CD4-positive, alpha-beta memory T cell (primary cell): Measurements from ENCODE around the gene SCAF11. TPM values are rescaled to one million over a fixed set of nuclear protein-coding genes. Genes with fewer than 3 reads are reported as not detected.
A peak's percentile ranks its signal among the peaks of the same experiment; 100 is the strongest.

ENCODE experiments used
- CTCF ChIA-PET: fragments of 350-600 bp; sonication (Branson Sonifier 250); formaldehyde crosslinking; loops from one replicate; lab custom pipeline; 2021; ENCODE audit warnings: inconsistent platforms; ENCODE audit not compliant: partially characterized antibody; lab: Charles Lee
- POLR2A ChIA-PET: fragments of 350-600 bp; sonication (Branson Sonifier 250); formaldehyde crosslinking; loops from one replicate; lab custom pipeline; 2021; ENCODE audit not compliant: partially characterized antibody; lab: Charles Lee
- DNase-seq, 5 donors: peaks; one replicate each; pipeline versions ENCODE4 v3.0.0 to v3.0.0-alpha.2; 2020 to 2022; ENCODE audit warnings: mixed read lengths in 1 of 5
- H3K27ac ChIP-seq: one replicate; pipeline ENCODE4 v1.7.0; 2013; ENCODE audit warnings: low read depth, low read length
- H3K27me3 ChIP-seq: 2 replicates; pipeline ENCODE4 v1.7.0; 2013; ENCODE audit warnings: mild to moderate bottlenecking, low read length, moderate library complexity; ENCODE audit not compliant: insufficient read depth
- H3K36me3 ChIP-seq: 2 replicates; pipeline ENCODE4 v1.7.0; 2013; ENCODE audit warnings: mild to moderate bottlenecking, low read length, moderate library complexity; ENCODE audit not compliant: insufficient read depth
- H3K4me1 ChIP-seq: 2 replicates; pipeline ENCODE4 v1.7.0; 2013; ENCODE audit warnings: mild to moderate bottlenecking, low read length, moderate library complexity; ENCODE audit not compliant: insufficient read depth
- H3K4me3 ChIP-seq, 2 donors: one replicate each; pipeline ENCODE4 v1.7.0; 2013; ENCODE audit warnings: low read length in 2 of 2, mild to moderate bottlenecking in 1 of 2
- H3K9me3 ChIP-seq, 2 donors: one replicate each; pipeline ENCODE4 v1.7.0; 2013; ENCODE audit warnings: low read length in 2 of 2, control low read depth in 1 of 2; ENCODE audit not compliant: control insufficient read depth in 1 of 2
- H3K27ac Mint-ChIP-seq, 7 donors: one replicate each; pipeline ENCODE4 v1.8.0; 2020 to 2021; ENCODE audit warnings: mixed read lengths in 7 of 7, mild to moderate bottlenecking in 6 of 7, inconsistent platforms in 3 of 7, moderate library complexity in 3 of 7
- H3K27me3 Mint-ChIP-seq, 2 donors: one replicate each; pipeline ENCODE4 v1.8.0; 2020 to 2021; ENCODE audit warnings: mixed read lengths in 2 of 2
- H3K36me3 Mint-ChIP-seq, 2 donors: one replicate each; pipeline ENCODE4 v1.8.0; 2020 to 2021; ENCODE audit warnings: mixed read lengths in 2 of 2, inconsistent platforms in 1 of 2, mild to moderate bottlenecking in 1 of 2
- H3K4me1 Mint-ChIP-seq, 4 donors: one replicate each; pipeline ENCODE4 v1.8.0; 2020 to 2021; ENCODE audit warnings: mixed read lengths in 4 of 4, mild to moderate bottlenecking in 1 of 4
- H3K4me3 Mint-ChIP-seq, 8 donors: one replicate each; pipeline ENCODE4 v1.8.0; 2020 to 2021; ENCODE audit warnings: mixed read lengths in 8 of 8, mild to moderate bottlenecking in 7 of 8, moderate library complexity in 6 of 8, inconsistent platforms in 3 of 8
- H3K9me3 Mint-ChIP-seq, 8 donors: one replicate each; pipeline ENCODE4 v1.8.0; 2020 to 2021; ENCODE audit warnings: mixed read lengths in 8 of 8, mild to moderate bottlenecking in 5 of 8, inconsistent platforms in 3 of 8, moderate library complexity in 1 of 8
- intact Hi-C: fragments of 100-400 bp; cut with micrococcal nuclease; formaldehyde crosslinking; loops from one replicate; pipeline ENCODE4 v1.15.1; 2023
- polyA plus RNA-seq, 2 donors: library from polyadenylated mRNA; unstranded; fragments of 300-500 nt; fragmentation: Illumina TruSeq; gene quantifications; one replicate each; pipeline ENCODE4 v1.2.3, GENCODE V29; 2021
- total RNA-seq, 2 experiments: library from RNA; stranded (reverse); gene quantifications; one replicate each; pipeline ENCODE4 v1.2.3, GENCODE V29; 2021

Gene SCAF11
- total and polyA plus RNA-seq, 4 experiments from 2014 or later: 62.4 to 236 (median 169) TPM

GRCh38 chr12:45986641-45987339, 3.6 kb downstream of the SCAF11 start:
- Histone ChIP-seq H3K36me3 (peaks cover 7% of the 10 kb centered on the region), H3K4me1 (peaks cover 76% of the 10 kb centered on the region), H3K4me3 (no peak overlapping the region), H3K27ac (peak overlapping the region; percentile 18), H3K9me3 (no peaks in the 10 kb centered on the region), H3K27me3 (no peaks in the 10 kb centered on the region)
- POLR2A ChIA-PET: interaction anchor here (0.6 to 1.4 kb wide), 4 partner anchors 12 to 260 kb away, joined by 3 to 4 read pairs (median 4); no protein-coding TSS in a partner anchor
- no peak for DNase-seq
- Mint-ChIP-seq H3K9me3 (peaks cover 0 to 3% (median 0%) of the 10 kb centered on the region in 8 donors), H3K27me3 (peaks cover 0 to 3% of the 10 kb centered on the region in 2 donors), H3K4me3 (peak overlapping the region; percentile 2 to 98 (median 47)), H3K36me3 (peaks cover 13 to 47% of the 10 kb centered on the region in 2 donors), H3K4me1 (peaks cover 63 to 93% (median 71%) of the 10 kb centered on the region in 4 donors), H3K27ac (peak overlapping the region; percentile 69 to 96 (median 88))
- CTCF ChIA-PET: no interaction called here
- intact Hi-C loops: no loop called here

DNA sequence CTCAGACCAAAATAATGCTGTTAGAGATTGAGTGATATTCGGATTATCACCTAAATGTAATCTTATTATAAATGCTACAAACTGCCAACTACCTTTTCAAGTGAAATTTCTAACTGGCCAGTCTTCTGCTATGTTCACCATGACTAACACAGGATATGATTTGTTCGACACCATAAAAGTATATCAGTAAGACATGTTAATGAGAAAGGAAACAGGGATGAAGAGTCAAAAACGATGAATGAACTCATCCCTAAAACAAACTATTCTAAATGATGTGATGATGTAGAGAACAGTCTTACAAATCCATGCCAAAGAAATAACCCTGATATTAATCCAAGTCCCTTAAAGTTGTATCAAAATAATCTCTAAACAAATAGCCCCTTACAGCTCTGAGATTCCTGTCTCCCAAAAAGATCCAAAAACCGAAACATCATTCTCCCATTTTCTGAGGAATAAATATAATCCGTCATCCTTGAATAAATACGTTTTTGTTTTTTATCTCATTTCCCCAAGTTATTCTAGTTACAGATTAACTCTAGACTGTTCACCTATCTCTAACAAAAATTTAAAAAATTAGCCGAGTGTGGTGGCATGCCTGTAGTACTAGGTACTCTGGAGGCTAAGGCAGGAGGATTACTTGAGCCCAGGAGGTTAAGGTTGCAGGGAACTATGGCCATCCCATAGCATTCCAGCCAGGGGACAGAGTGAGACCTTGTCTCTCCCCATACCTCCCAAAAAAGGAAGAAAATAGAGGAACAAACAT, 9.1 kb downstream of the SCAF11 start:
- Histone ChIP-seq H3K4me1 (peaks cover 98% of the 10 kb centered on the region), H3K4me3 (no peak overlapping the region), H3K27me3 (no peaks in the 10 kb centered on the region), H3K9me3 (no peaks in the 10 kb centered on the region), H3K36me3 (no peaks in the 10 kb centered on the region), H3K27ac (no peak overlapping the region)
- H3K27ac Mint-ChIP-seq: peak overlapping the region in 3 of 7 donors; percentile 11 to 39 (median 26)
- ChIA-PET POLR2A (interaction anchor here (0.6 to 1.8 kb wide), 3 partner anchors 10 to 1331 kb away, joined by 3 to 5 read pairs (median 3); no protein-coding TSS in a partner anchor), CTCF (no interaction called here)
- peaks cover 83 to 99% (median 91%) of the 10 kb centered on the region in 4 donors for H3K4me1 Mint-ChIP-seq
- intact Hi-C loops: no loop called here
- H3K36me3 Mint-ChIP-seq: peaks cover 14 to 29% of the 10 kb centered on the region in 2 donors
- peaks cover 0 to 2% (median 0%) of the 10 kb centered on the region in 8 donors for H3K9me3 Mint-ChIP-seq
- no peaks in the 10 kb centered on the region for H3K27me3 Mint-ChIP-seq
- no peak for DNase-seq
- peak overlapping the region in 5 of 8 donors; percentile 8 to 53 (median 36) for H3K4me3 Mint-ChIP-seq

DNA sequence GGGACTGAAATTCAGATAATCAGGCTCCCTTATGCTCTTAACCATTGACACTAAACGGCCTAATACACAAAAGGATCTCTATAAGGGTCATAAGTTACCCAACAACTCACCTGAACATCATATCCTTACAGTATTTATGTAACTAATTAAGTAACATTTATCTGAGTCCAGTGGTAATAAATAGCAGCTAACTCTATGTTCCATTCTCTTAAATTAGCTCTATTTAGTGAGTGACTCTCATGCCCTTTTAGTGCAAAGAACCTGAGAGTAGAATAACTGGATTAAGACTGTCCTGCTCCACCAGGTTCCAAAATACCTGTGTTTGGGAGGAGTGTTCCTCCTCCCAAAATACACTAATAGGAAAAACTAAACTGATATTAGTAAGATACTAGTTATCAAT, 9.8 kb downstream of the SCAF11 start:
- H3K36me3 Mint-ChIP-seq: peaks cover 16 to 30% of the 10 kb centered on the region in 2 donors
- peaks cover 0 to 2% (median 0%) of the 10 kb centered on the region in 8 donors for H3K9me3 Mint-ChIP-seq
- ChIA-PET CTCF (no interaction called here), POLR2A (interaction anchor here (0.6 to 1.4 kb wide), 2 partner anchors 9 to 11 kb away, joined by 3 to 5 read pairs; partner anchors contain the start of gene SCAF11)
- H3K9me3 ChIP-seq: no peaks in the 10 kb centered on the region
- DNase-seq: no peak
- no peak overlapping the region for H3K4me3 ChIP-seq
- H3K27ac ChIP-seq: no peak overlapping the region
- H3K4me1 ChIP-seq: peaks cover 96% of the 10 kb centered on the region
- no peaks in the 10 kb centered on the region for H3K27me3 ChIP-seq
- peak overlapping the region in 4 of 8 donors; percentile 11 to 68 (median 26) for H3K4me3 Mint-ChIP-seq
- H3K36me3 ChIP-seq: no peaks in the 10 kb centered on the region
- H3K4me1 Mint-ChIP-seq: peaks cover 79 to 99% (median 91%) of the 10 kb centered on the region in 4 donors
- H3K27ac Mint-ChIP-seq: peak overlapping the region in 2 of 7 donors; percentile 16 to 43
- intact Hi-C loops: no loop called here
- no peaks in the 10 kb centered on the region for H3K27me3 Mint-ChIP-seq

DNA sequence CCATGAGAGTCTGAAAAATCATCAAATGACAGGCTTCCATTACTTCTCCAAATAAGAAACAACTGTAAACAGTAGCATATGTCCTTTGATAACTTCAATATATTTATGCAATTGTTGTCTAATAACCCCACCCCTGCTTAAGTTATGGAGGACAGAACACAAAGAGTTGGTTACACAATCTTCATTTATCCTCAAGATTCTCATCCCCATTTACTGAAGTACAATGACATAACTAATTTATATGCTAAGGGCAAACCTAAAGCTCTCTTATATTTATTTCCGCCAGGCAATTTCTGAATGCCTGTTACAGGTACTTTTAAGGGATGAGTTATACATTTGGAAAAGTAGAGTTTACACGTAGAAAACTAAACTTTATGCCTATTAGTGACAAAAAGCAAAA, 12.3 kb downstream of the SCAF11 start:
- Mint-ChIP-seq H3K27ac (peak overlapping the region in 3 of 7 donors; percentile 1 to 54 (median 5)), H3K4me3 (peak overlapping the region in 6 of 8 donors; percentile 2 to 56 (median 18)), H3K4me1 (peaks cover 79 to 96% (median 87%) of the 10 kb centered on the region in 4 donors), H3K36me3 (peaks cover 34 to 40% of the 10 kb centered on the region in 2 donors), H3K27me3 (no peaks in the 10 kb centered on the region), H3K9me3 (peaks cover 0 to 6% (median 2%) of the 10 kb centered on the region in 8 donors)
- Histone ChIP-seq H3K36me3 (no peaks in the 10 kb centered on the region), H3K4me1 (peaks cover 84% of the 10 kb centered on the region), H3K27me3 (no peaks in the 10 kb centered on the region), H3K9me3 (no peaks in the 10 kb centered on the region), H3K27ac (no peak overlapping the region), H3K4me3 (no peak overlapping the region)
- ChIA-PET CTCF (no interaction called here), POLR2A (interaction anchor here (1.9 kb wide), 1 partner anchor 12 kb away, joined by 6 read pairs; the partner anchor contains the start of gene SCAF11)
- intact Hi-C loops: no loop called here
- DNase-seq: no peak

GRCh38 chr12:45977620-45978019, 12.8 kb downstream of the SCAF11 start:
- no peak for DNase-seq
- H3K9me3 Mint-ChIP-seq: peaks cover 0 to 9% (median 3%) of the 10 kb centered on the region in 8 donors
- no peaks in the 10 kb centered on the region for H3K9me3 ChIP-seq
- H3K4me3 ChIP-seq: no peak overlapping the region
- no peak overlapping the region for H3K27ac ChIP-seq
- peaks cover 33 to 39% of the 10 kb centered on the region in 2 donors for H3K36me3 Mint-ChIP-seq
- intact Hi-C loops: no loop called here
- H3K4me1 ChIP-seq: peaks cover 81% of the 10 kb centered on the region
- POLR2A ChIA-PET: interaction anchor here (1.9 kb wide), 1 partner anchor 13 kb away, joined by 6 read pairs; the partner anchor contains the start of gene SCAF11
- CTCF ChIA-PET: no interaction called here
- H3K27ac Mint-ChIP-seq: peak overlapping the region in 2 of 7 donors; percentile 11 to 30
- no peaks in the 10 kb centered on the region for H3K27me3 ChIP-seq
- H3K27me3 Mint-ChIP-seq: no peaks in the 10 kb centered on the region
- peaks cover 77 to 96% (median 86%) of the 10 kb centered on the region in 4 donors for H3K4me1 Mint-ChIP-seq
- H3K36me3 ChIP-seq: no peaks in the 10 kb centered on the region
- H3K4me3 Mint-ChIP-seq: peak overlapping the region in 4 of 8 donors; percentile 2 to 23 (median 6)

DNA sequence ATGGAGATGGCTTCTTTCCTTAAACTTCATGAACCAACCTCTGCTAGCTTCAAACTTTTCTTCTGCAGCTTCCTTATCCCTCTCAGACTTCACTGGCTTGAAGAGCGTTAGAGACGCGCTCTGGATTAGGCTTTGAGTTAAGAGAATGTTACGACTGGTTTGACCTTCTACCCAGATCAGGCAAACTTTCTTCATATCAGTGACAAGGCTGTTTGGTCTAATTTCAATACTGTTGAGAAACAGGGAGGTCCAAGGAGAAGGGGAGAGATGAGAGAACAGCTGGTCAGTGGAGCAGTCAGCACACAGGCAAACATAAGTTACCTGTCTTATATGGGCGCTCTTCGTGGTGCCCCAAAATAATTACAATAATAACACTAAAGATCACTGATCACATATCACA, 14.9 kb downstream of the SCAF11 start:
- H3K4me3 Mint-ChIP-seq: peak overlapping the region in 4 of 8 donors; percentile 8 to 42 (median 28)
- no peaks in the 10 kb centered on the region for H3K27me3 Mint-ChIP-seq
- Histone ChIP-seq H3K4me1 (peaks cover 80% of the 10 kb centered on the region), H3K9me3 (no peaks in the 10 kb centered on the region), H3K27ac (no peak overlapping the region), H3K27me3 (no peaks in the 10 kb centered on the region), H3K4me3 (no peak overlapping the region), H3K36me3 (no peaks in the 10 kb centered on the region)
- intact Hi-C loops: no loop called here
- CTCF ChIA-PET: no interaction called here
- DNase-seq: no peak
- POLR2A ChIA-PET: interaction anchor here (0.7 to 1.3 kb wide), 2 partner anchors 10 to 108 kb away, joined by 3 to 4 read pairs; no protein-coding TSS in a partner anchor
- H3K4me1 Mint-ChIP-seq: peaks cover 73 to 92% (median 85%) of the 10 kb centered on the region in 4 donors
- H3K27ac Mint-ChIP-seq: peak overlapping the region in 1 of 7 donors; percentile 89
- peaks cover 0 to 9% (median 3%) of the 10 kb centered on the region in 8 donors for H3K9me3 Mint-ChIP-seq
- peaks cover 44% of the 10 kb centered on the region in 2 donors for H3K36me3 Mint-ChIP-seq
